K562 (cell line): ENCODE data around the gene SRCIN1. TPM values are rescaled to one million over a fixed set of nuclear protein-coding genes. Genes with fewer than 3 reads are reported as not detected.

ENCODE experiments used
- ATAC-seq: fragments of 200-7000 bp; cut with Tn5 transposase; 3 replicates; pipeline ENCODE4 v1.9.1; 2020; ENCODE audit warnings: moderate library complexity
- BruUV-seq: library from RNA; stranded (reverse); fragments of 400-500 nt; replicated peaks from 2 replicates; lab custom pipeline; 2021; lab: Mats Ljungman, UMichigan
- CTCF ChIA-PET: fragments of 300-600 bp; formaldehyde crosslinking; extraction: SDS; loops from one replicate; lab custom pipeline; 2021; ENCODE audit warnings: low intra/inter-chr PET ratio; lab: Yijun Ruan, JAX
- POLR2A ChIA-PET: fragments of 300-600, 350-650 bp; sonication (Branson Sonifier 250); formaldehyde crosslinking; extraction: SDS; loops from one replicate; lab custom pipeline; 2021; ENCODE audit warnings: antibody characterized with exemption, inconsistent platforms; lab: Yijun Ruan, JAX
- DNase-seq, 4 experiments: peaks; one replicate each; pipeline versions ENCODE4 v3.0.0 to v3.0.0-alpha.2; 2011 to 2018; ENCODE audit warnings: low spot score in 3 of 4, mixed read lengths in 3 of 4; ENCODE audit errors: extremely low read depth in 1 of 4
- FAIRE-seq: peaks from 2 replicates; lab custom pipeline; 2011; peaks lifted over from hg19 to GRCh38; lab: Jason Lieb, UNC
- H2AFZ ChIP-seq: 2 replicates; pipeline ENCODE4 v1.6.0; 2011; ENCODE audit warnings: low read depth, low read length, control low read depth, inconsistent platforms
- H3K27ac ChIP-seq: fragments of 200-600 bp; 3 replicates; pipeline ENCODE4 v1.8.0; 2011; ENCODE audit warnings: low read depth, mild to moderate bottlenecking, control low read depth, inconsistent platforms, low read length, moderate library complexity, mixed read lengths; ENCODE audit errors: extremely low read depth
- H3K27me3 ChIP-seq, 2 experiments: fragments of 300-600 bp in 1 of 2; 2 replicates in 1 of 2; 3 replicates in 1 of 2; pipeline versions ENCODE4 v1.6.0 to v1.8.0; 2011; ENCODE audit warnings: inconsistent platforms in 2 of 2, low read length in 2 of 2, mild to moderate bottlenecking in 1 of 2, mixed read lengths in 1 of 2, moderate library complexity in 1 of 2; ENCODE audit not compliant: control insufficient read depth in 2 of 2, insufficient read depth in 2 of 2
- H3K36me3 ChIP-seq: fragments of 300-600 bp; 3 replicates; pipeline ENCODE4 v1.8.0; 2011; ENCODE audit warnings: mild to moderate bottlenecking, low read length, inconsistent platforms; ENCODE audit not compliant: control insufficient read depth, insufficient read depth
- H3K4me1 ChIP-seq, 2 experiments: fragments of 200-600 bp in 1 of 2; replicated peaks in 1 of 2; 2 replicates in 1 of 2; 3 replicates in 1 of 2; pipeline versions ENCODE4 v1.5.1 to v1.8.0; 2011; ENCODE audit warnings: inconsistent platforms in 2 of 2, low read length in 2 of 2, mild to moderate bottlenecking in 1 of 2, mixed read lengths in 1 of 2, moderate library complexity in 1 of 2; ENCODE audit not compliant: control insufficient read depth in 2 of 2, insufficient read depth in 2 of 2
- H3K4me2 ChIP-seq: 2 replicates; pipeline ENCODE4 v1.6.1; 2011; ENCODE audit warnings: low read length, control low read depth, inconsistent platforms, mixed read lengths; ENCODE audit not compliant: insufficient read depth
- H3K4me3 ChIP-seq: fragments of 200-600 bp; sonication (generic), shearing (Covaris generic); 2 replicates; pipeline ENCODE4 v1.5.1; 2016; ENCODE audit warnings: control low read depth, inconsistent platforms
- H3K79me2 ChIP-seq: fragments of 200-600 bp; 3 replicates; pipeline ENCODE4 v1.8.0; 2011; ENCODE audit warnings: low read length, inconsistent platforms; ENCODE audit not compliant: control insufficient read depth, insufficient read depth
- H3K9ac ChIP-seq, 2 experiments: 2 replicates each; pipeline versions ENCODE4 v1.6.0 to v1.6.1; 2011; ENCODE audit warnings: low read depth in 2 of 2, low read length in 2 of 2, control low read depth in 1 of 2, inconsistent platforms in 1 of 2, mild to moderate bottlenecking in 1 of 2, mixed read lengths in 1 of 2; ENCODE audit not compliant: insufficient read depth in 1 of 2
- H3K9me1 ChIP-seq: one replicate; pipeline ENCODE4 v1.6.0; 2011; ENCODE audit warnings: inconsistent platforms, mild to moderate bottlenecking, low read length, moderate library complexity; ENCODE audit not compliant: control insufficient read depth, insufficient read depth
- H3K9me3 ChIP-seq: replicated peaks from 2 replicates; pipeline ENCODE4 v1.5.1; 2011; ENCODE audit warnings: low read depth, low read length, inconsistent platforms; ENCODE audit not compliant: control insufficient read depth, insufficient read depth
- H4K20me1 ChIP-seq: replicated peaks from 2 replicates; pipeline ENCODE4 v1.6.1; 2011; ENCODE audit warnings: low read length, inconsistent platforms, mixed read lengths; ENCODE audit not compliant: control insufficient read depth, insufficient read depth
- E2F6 ChIP-seq, 2 experiments: IDR thresholded peaks; 2 replicates each; pipeline ENCODE4 v1.6.1; 2011; ENCODE audit warnings: borderline replicate concordance in 1 of 2, control low read depth in 1 of 2, low read depth in 1 of 2, low read length in 1 of 2, mild to moderate bottlenecking in 1 of 2, mixed read lengths in 1 of 2, moderate library complexity in 1 of 2; ENCODE audit not compliant: insufficient read depth in 1 of 2, insufficient read length in 1 of 2, poor library complexity in 1 of 2, severe bottlenecking in 1 of 2; ENCODE audit errors: extremely low read depth in 1 of 2
- L3MBTL2 ChIP-seq: fragments of 450-650 bp; IDR thresholded peaks from 2 replicates; pipeline ENCODE4 v1.6.1; 2016; ENCODE audit warnings: mild to moderate bottlenecking, moderate library complexity
- NRF1 ChIP-seq, 2 experiments: fragments of 450-650 bp; IDR thresholded peaks in 1 of 2; conservative IDR thresholded peaks in 1 of 2; 2 replicates each; pipeline ENCODE4 v1.6.1; 2014; ENCODE audit warnings: mild to moderate bottlenecking in 2 of 2
- PCBP2 ChIP-seq: fragments of 200-400 bp; formaldehyde crosslinking; IDR thresholded peaks from 2 replicates; pipeline ENCODE4 v1.6.1; 2018; ENCODE audit warnings: low read length, low read depth, mild to moderate bottlenecking, moderate library complexity; ENCODE audit not compliant: poor library complexity, severe bottlenecking
- SRSF3 ChIP-seq: fragments of 200-400 bp; formaldehyde crosslinking; IDR thresholded peaks from 2 replicates; pipeline ENCODE4 v1.6.1; 2016; ENCODE audit warnings: mild to moderate bottlenecking, low read length, moderate library complexity; ENCODE audit not compliant: insufficient read depth
- TAF15 ChIP-seq: fragments of 200-400 bp; formaldehyde crosslinking; IDR thresholded peaks from 2 replicates; pipeline ENCODE4 v1.6.1; 2017; ENCODE audit warnings: mild to moderate bottlenecking, low read depth, low read length, moderate library complexity
- ZBTB26 ChIP-seq: fragments of 450-650 bp; formaldehyde crosslinking; IDR thresholded peaks from 2 replicates; pipeline ENCODE4 v1.4.0; 2022; ENCODE audit warnings: missing genetic modification characterization
- ZFP36 ChIP-seq: fragments of 150-350 bp; IDR thresholded peaks from 2 replicates; pipeline ENCODE4 v1.6.1; 2018; ENCODE audit warnings: low read length, low read depth; ENCODE audit not compliant: partially characterized antibody
- WGBS: fragments of 100-300 bp; shearing (Covaris generic); methylation state at CpG from one replicate; pipeline ENCODE4 v1.1.6; 2016; ENCODE audit warnings: low coverage, mixed read lengths; ENCODE audit not compliant: insufficient coverage; ENCODE audit errors: missing lambda C conversion rate; 5-methylcytosine and 5-hydroxymethylcytosine counted together
- in situ Hi-C: fragments of 300-500 bp; cut with MboI; formaldehyde crosslinking; loops from 4 replicates; pipeline ENCODE4 v1.15.0; 2018; ENCODE audit warnings: inconsistent platforms, mixed read lengths
- intact Hi-C: fragments of 100-400 bp; cut with micrococcal nuclease; formaldehyde crosslinking; loops from 2 replicates; pipeline ENCODE4 v1.14.2; 2022
- polyA plus RNA-seq, 8 experiments: library from polyadenylated mRNA; depleted of rRNA in 4 of 8; stranded (reverse) in 5 of 8; unstranded in 3 of 8; fragments of >200 nt; fragmentation: Nextera tagmentation in 2 of 8; fragmentation: Illumina TruSeq in 1 of 8; extraction: Ambion mirVana in 2 of 8; extraction: Trizol in 1 of 8; gene quantifications; 2 replicates each; pipeline versions ENCODE4 v1.2.1 to v1.2.3, GENCODE V29; 2011 to 2014; ENCODE audit warnings: inconsistent platforms in 1 of 8, missing spikeins in 1 of 8
- total RNA-seq, 7 experiments: library from RNA; depleted of rRNA in 6 of 7; stranded (reverse); fragments of >200 nt in 6 of 7; fragmentation: Illumina TruSeq in 2 of 7; extraction: Trizol in 2 of 7; gene quantifications; 2 replicates each; pipeline versions ENCODE4 v1.2.1 to v1.2.3, GENCODE V29; 2011 to 2021; ENCODE audit warnings: low replicate concordance in 1 of 7
- TF ChIP-seq, protein P1 (sequence below), 3 experiments: IDR thresholded peaks in 2 of 3; conservative IDR thresholded peaks in 1 of 3; 2 replicates each; pipeline ENCODE4 v1.5.1; 2011 to 2012; ENCODE audit warnings: low read length in 3 of 3, mild to moderate bottlenecking in 3 of 3, control low read depth in 2 of 3, improper control_type of control experiment in 1 of 3, inconsistent platforms in 1 of 3, low read depth in 1 of 3, mixed read lengths in 1 of 3, moderate library complexity in 1 of 3; ENCODE audit not compliant: insufficient read depth in 2 of 3
- TF ChIP-seq, protein P2 (sequence below): sonication (generic); formaldehyde crosslinking; IDR thresholded peaks from 2 replicates; pipeline ENCODE4 v1.9.0; 2022; ENCODE audit warnings: mild to moderate bottlenecking, missing genetic modification reagents

The SRCIN1 gene
- total and polyA plus RNA-seq, 9 of the 15 experiments (the other 6 are each of a cell fraction or from before 2014, with no cell fraction given), result 0.09 to 0.33 (median 0.13) TPM; not detected in 6

- intact Hi-C loops (no loop called here), in situ Hi-C loops (no loop called here)
- Histone ChIP-seq H3K36me3 (no peaks in the 10 kb centered on the region), H3K4me1 (peaks cover 16 to 47% of the 10 kb centered on the region in 2 experiments; a peak in 4 of 5 replicates), H3K79me2 (no peaks in the 10 kb centered on the region), H3K4me3 (no peak overlapping the region), H2AFZ (no peak overlapping the region), H4K20me1 (peaks cover 25% of the 10 kb centered on the region), H3K9me3 (no peaks in the 10 kb centered on the region), H3K9me1 (no peaks in the 10 kb centered on the region), H3K4me2 (no peak overlapping the region), H3K27me3 (peaks cover 19 to 61% of the 10 kb centered on the region in 2 experiments; a peak in 4 of 5 replicates), H3K27ac (no peak overlapping the region), H3K9ac (no peak overlapping the region)
- no peak for FAIRE-seq
- WGBS, result 11% methylated on average over 36 of the region's 50 CpGs
- ATAC-seq, result no peak
- POLR2A ChIA-PET, result interaction anchor here (0.5 to 1.1 kb wide), 2 partner anchors 23 to 84 kb away, joined by 3 read pairs; no protein-coding TSS in a partner anchor
- peak in 2 of 4 experiments; percentile 34 to 36 for DNase-seq
- CTCF ChIA-PET, result interaction anchor here (1.1 kb wide), 1 partner anchor 107 kb away, joined by 3 read pairs; no protein-coding TSS in a partner anchor
- no TSS peak for BruUV-seq
- TF ChIP-seq ZFP36 (peak; percentile 78), NRF1 (conservative IDR thresholded peaks at IDR 0.05 in 1 of 2, IDR thresholded peaks at IDR 0.05 in 1 of 2) (peak in 1 of 2 experiments; percentile 42; a peak in 2 of 4 replicates), SRSF3 (no peak), E2F6 (IDR thresholded peaks at IDR 0.05; ENCODE audit: borderline replicate concordance in 1 of 2, extremely low read depth in 1 of 2, insufficient read depth in 1 of 2, insufficient read length in 1 of 2, low read depth in 1 of 2, low read length in 1 of 2, poor library complexity in 1 of 2, severe bottlenecking in 1 of 2) (peak; percentile 31 to 77), ZBTB26 (0 out of 2 replicates have a peak, but pooled peaks have one; percentile 75), PCBP2 (no peak), TAF15 (no peak), L3MBTL2 (peak; percentile 66)
- TF ChIP-seq, protein P1, sequence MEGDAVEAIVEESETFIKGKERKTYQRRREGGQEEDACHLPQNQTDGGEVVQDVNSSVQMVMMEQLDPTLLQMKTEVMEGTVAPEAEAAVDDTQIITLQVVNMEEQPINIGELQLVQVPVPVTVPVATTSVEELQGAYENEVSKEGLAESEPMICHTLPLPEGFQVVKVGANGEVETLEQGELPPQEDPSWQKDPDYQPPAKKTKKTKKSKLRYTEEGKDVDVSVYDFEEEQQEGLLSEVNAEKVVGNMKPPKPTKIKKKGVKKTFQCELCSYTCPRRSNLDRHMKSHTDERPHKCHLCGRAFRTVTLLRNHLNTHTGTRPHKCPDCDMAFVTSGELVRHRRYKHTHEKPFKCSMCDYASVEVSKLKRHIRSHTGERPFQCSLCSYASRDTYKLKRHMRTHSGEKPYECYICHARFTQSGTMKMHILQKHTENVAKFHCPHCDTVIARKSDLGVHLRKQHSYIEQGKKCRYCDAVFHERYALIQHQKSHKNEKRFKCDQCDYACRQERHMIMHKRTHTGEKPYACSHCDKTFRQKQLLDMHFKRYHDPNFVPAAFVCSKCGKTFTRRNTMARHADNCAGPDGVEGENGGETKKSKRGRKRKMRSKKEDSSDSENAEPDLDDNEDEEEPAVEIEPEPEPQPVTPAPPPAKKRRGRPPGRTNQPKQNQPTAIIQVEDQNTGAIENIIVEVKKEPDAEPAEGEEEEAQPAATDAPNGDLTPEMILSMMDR (IDR thresholded peaks at IDR 0.05 in 2 of 3, conservative IDR thresholded peaks at IDR 0.05 in 1 of 3; ENCODE audit: insufficient read depth in 2 of 3, low read depth in 1 of 3, low read length in 3 of 3), result 0 out of 6 replicates have a peak, but pooled peaks of 1 of the 3 experiments have one; percentile 12
- TF ChIP-seq, protein P2, sequence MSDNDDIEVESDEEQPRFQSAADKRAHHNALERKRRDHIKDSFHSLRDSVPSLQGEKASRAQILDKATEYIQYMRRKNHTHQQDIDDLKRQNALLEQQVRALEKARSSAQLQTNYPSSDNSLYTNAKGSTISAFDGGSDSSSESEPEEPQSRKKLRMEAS (CRISPR knock-in tag), result 0 out of 2 replicates have a peak, but pooled peaks have one; percentile 25
These were observed 42.1 kb downstream of the SRCIN1 start for GRCh38 chr17:38563362-38564253.
